Sigmoid colon (tissue), 4 donors: Measurements from ENCODE around the gene CUEDC1.

Experiments
- CTCF ChIP-seq, 4 experiments: fragments of 450-650 bp in 3 of 4; fragments of 200-600 bp in 1 of 4; IDR thresholded peaks; one replicate each; pipeline ENCODE4 v1.5.1; 2016 to 2019; ENCODE audit warnings: antibody characterized with exemption in 4 of 4, mild to moderate bottlenecking in 3 of 4, moderate library complexity in 2 of 4
- POLR2AphosphoS5 ChIP-seq, 4 donors: sonication (generic); formaldehyde crosslinking; IDR thresholded peaks; one replicate each; pipeline ENCODE4 v1.6.1; 2017; ENCODE audit warnings: antibody characterized with exemption in 4 of 4

- no peak for TF ChIP-seq CTCF (IDR thresholded peaks at IDR 0.05)
- TF ChIP-seq POLR2AphosphoS5 (IDR thresholded peaks at IDR 0.05) = no peak
These were observed 53.0 kb downstream of the CUEDC1 start for GRCh38 chr17:57902117-57902799.
